ENCODE data around the gene KRT73. TPM values are rescaled to one million over a fixed set of nuclear protein-coding genes. Genes with fewer than 3 reads are reported as not detected.

Gene KRT73
- total RNA-seq, 1 experiment from 2014 or later, result not detected

DNA sequence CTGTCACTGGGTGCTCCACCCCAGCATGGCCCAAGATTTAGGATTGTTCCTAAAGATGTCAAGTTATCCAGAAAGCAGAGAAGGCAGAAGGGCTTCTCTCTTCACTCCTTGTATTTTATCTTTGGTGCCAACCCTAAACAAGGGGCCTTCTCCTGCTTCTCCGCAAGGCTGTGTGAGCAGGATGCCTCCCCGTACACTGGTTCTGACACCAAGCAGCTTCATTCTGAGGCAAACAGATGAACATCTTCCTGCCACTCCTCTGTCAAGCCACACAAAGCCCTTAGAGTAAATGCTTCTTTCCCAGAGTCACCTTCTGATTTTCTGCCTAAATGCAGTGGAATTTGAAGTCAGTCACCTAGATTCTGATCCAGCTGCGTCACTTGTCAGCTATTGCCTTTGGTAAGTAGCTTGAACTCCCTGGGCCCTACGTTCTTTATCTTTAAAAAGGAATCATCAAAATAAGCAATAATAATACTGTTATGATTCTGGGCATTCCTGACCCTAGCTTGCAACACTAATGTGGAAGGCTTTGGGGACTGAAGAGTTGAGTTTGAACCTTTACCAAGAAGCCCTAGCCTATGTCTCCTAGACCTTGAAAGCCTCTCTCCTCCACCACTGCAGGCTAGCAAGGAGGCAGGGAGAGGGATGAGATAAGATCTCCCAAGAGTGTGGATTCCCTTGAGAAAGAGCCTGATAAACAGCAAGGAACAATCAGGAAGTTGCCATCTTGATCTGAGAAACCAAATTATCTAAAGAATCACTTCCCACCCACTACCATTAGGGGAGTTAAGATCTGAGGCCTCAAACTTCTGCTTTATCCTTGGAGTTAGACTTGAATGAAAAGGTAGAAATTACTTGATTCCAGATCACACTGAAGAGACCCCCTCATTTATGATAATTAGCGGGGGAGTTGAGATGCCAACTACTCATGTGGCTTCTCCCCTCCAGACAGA, 5.7 kb downstream of the KRT73 start:
- no peak overlapping the region for H3K9ac ChIP-seq (ENCODE audit: extremely low read depth, insufficient read length, low read length)
- H2BK120ac ChIP-seq (ENCODE audit: low read depth, low read length, poor library complexity, severe bottlenecking), result no peak overlapping the region
- WGBS (ENCODE audit: extremely low coverage, insufficient read length, low lambda C conversion rate), result no CpG with 5 or more reads among the region's 5 CpGs

More for the DNA sequence above, 5.7 kb downstream of the KRT73 start:
- Histone ChIP-seq H3K14ac (ENCODE audit: insufficient read depth, low read length) (no peak overlapping the region; the same call in 1 of the 2 replicates), H3K4me2 (ENCODE audit: insufficient read depth, insufficient read length, low read length) (no peak overlapping the region), H2AFZ (ENCODE audit: low read length) (no peak overlapping the region), H3K4me1 (ENCODE audit: insufficient read depth, low read length) (no peaks in the 10 kb centered on the region), H2BK15ac (ENCODE audit: low read depth, low read length) (no peak overlapping the region), H3K79me2 (ENCODE audit: insufficient read depth, low read length) (no peaks in the 10 kb centered on the region), H3K23me2 (ENCODE audit: insufficient read length, low read depth, low read length, poor library complexity, severe bottlenecking) (no peaks in the 10 kb centered on the region), H3K27me3 (ENCODE audit: insufficient read depth, low read length) (no peaks in the 10 kb centered on the region), H3K56ac (ENCODE audit: insufficient read length, low read depth, low read length) (no peak overlapping the region), H2BK20ac (ENCODE audit: low read depth, low read length, poor library complexity, severe bottlenecking) (no peak overlapping the region), H3K18ac (ENCODE audit: insufficient read length, low read depth, low read length) (no peak overlapping the region), H3K27ac (ENCODE audit: insufficient read length, low read depth, low read length) (no peak overlapping the region), H3T11ph (ENCODE audit: low read length) (no peak overlapping the region), H3K9me3 (ENCODE audit: control insufficient read depth, low read depth, low read length) (no peaks in the 10 kb centered on the region), H4K91ac (ENCODE audit: insufficient read length, low read depth, low read length) (no peak overlapping the region), H3K79me1 (ENCODE audit: insufficient read depth, low read depth, low read length, poor library complexity, severe bottlenecking) (no peaks in the 10 kb centered on the region), H4K20me1 (ENCODE audit: control insufficient read depth, insufficient read depth, insufficient read length) (no peaks in the 10 kb centered on the region), H2BK12ac (ENCODE audit: insufficient read length, low read depth, low read length) (no peak overlapping the region), H4K8ac (replicated peaks; ENCODE audit: insufficient read length, low read depth, low read length) (no peak overlapping the region), H4K5ac (ENCODE audit: insufficient read length, low read depth, low read length) (no peak overlapping the region), H3K4ac (ENCODE audit: low read depth, low read length) (no peak overlapping the region), H2BK5ac (ENCODE audit: insufficient read length, low read length) (no peak overlapping the region), H2AK5ac (ENCODE audit: insufficient read length, low read length) (no peak overlapping the region), H3K23ac (ENCODE audit: insufficient read length, low read depth, low read length) (no peak overlapping the region)
- TF ChIP-seq, protein P1, sequence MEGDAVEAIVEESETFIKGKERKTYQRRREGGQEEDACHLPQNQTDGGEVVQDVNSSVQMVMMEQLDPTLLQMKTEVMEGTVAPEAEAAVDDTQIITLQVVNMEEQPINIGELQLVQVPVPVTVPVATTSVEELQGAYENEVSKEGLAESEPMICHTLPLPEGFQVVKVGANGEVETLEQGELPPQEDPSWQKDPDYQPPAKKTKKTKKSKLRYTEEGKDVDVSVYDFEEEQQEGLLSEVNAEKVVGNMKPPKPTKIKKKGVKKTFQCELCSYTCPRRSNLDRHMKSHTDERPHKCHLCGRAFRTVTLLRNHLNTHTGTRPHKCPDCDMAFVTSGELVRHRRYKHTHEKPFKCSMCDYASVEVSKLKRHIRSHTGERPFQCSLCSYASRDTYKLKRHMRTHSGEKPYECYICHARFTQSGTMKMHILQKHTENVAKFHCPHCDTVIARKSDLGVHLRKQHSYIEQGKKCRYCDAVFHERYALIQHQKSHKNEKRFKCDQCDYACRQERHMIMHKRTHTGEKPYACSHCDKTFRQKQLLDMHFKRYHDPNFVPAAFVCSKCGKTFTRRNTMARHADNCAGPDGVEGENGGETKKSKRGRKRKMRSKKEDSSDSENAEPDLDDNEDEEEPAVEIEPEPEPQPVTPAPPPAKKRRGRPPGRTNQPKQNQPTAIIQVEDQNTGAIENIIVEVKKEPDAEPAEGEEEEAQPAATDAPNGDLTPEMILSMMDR (conservative IDR thresholded peaks at IDR 0.05), result no peak
- Mint-ChIP-seq H3K27ac (no peak overlapping the region), H3K4me3 (no peak overlapping the region), H3K4me1 (peaks cover 0 to 4% of the 10 kb centered on the region in 2 experiments; a peak in 2 of 4 replicates), H3K27me3 (ENCODE audit: low read depth) (peaks cover 46% of the 10 kb centered on the region), H3K9me3 (no peaks in the 10 kb centered on the region), H3K36me3 (ENCODE audit: insufficient read depth in 1 of 3, low read depth in 3 of 3) (no peaks in the 10 kb centered on the region)
- DNase-seq, result no peak
